Liver (tissue), 2 donors: ENCODE measurements around the gene LRRC25.

Experiments used
- TF ChIP-seq, protein P1 (sequence below): fragments of 150-350 bp; IDR thresholded peaks from 2 replicates; pipeline ENCODE4 v1.5.1; 2017; ENCODE audit warnings: improper control_type of control experiment, low read depth, low read length; ENCODE audit not compliant: missing input control
- TF ChIP-seq, protein P2 (sequence below): IDR thresholded peaks from 2 replicates; pipeline ENCODE4 v1.6.1; 2016; ENCODE audit warnings: antibody characterized with exemption, mild to moderate bottlenecking
- donor health status: healthy.

DNA sequence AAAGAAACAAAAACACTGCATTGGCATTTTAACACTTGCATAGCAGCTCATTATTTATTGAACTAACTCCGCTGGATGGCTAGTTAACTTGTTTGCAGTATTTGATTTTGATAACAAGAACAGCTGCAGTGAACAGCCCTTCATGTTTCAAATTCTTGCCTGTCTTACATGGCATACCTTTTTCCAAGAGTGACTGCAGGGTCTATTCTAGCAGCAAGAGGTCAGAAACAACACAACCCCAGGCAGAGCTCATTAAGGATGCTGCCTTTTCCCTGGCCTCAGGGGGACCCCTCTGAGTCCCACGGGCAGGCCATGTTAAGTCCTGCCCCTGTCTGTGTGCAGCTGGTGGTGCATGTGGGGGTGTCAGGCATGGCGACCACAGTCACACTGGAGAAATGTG, 40.4 kb downstream of the LRRC25 start:
- TF ChIP-seq, protein P1, sequence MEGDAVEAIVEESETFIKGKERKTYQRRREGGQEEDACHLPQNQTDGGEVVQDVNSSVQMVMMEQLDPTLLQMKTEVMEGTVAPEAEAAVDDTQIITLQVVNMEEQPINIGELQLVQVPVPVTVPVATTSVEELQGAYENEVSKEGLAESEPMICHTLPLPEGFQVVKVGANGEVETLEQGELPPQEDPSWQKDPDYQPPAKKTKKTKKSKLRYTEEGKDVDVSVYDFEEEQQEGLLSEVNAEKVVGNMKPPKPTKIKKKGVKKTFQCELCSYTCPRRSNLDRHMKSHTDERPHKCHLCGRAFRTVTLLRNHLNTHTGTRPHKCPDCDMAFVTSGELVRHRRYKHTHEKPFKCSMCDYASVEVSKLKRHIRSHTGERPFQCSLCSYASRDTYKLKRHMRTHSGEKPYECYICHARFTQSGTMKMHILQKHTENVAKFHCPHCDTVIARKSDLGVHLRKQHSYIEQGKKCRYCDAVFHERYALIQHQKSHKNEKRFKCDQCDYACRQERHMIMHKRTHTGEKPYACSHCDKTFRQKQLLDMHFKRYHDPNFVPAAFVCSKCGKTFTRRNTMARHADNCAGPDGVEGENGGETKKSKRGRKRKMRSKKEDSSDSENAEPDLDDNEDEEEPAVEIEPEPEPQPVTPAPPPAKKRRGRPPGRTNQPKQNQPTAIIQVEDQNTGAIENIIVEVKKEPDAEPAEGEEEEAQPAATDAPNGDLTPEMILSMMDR, result no peak
- TF ChIP-seq, protein P2, sequence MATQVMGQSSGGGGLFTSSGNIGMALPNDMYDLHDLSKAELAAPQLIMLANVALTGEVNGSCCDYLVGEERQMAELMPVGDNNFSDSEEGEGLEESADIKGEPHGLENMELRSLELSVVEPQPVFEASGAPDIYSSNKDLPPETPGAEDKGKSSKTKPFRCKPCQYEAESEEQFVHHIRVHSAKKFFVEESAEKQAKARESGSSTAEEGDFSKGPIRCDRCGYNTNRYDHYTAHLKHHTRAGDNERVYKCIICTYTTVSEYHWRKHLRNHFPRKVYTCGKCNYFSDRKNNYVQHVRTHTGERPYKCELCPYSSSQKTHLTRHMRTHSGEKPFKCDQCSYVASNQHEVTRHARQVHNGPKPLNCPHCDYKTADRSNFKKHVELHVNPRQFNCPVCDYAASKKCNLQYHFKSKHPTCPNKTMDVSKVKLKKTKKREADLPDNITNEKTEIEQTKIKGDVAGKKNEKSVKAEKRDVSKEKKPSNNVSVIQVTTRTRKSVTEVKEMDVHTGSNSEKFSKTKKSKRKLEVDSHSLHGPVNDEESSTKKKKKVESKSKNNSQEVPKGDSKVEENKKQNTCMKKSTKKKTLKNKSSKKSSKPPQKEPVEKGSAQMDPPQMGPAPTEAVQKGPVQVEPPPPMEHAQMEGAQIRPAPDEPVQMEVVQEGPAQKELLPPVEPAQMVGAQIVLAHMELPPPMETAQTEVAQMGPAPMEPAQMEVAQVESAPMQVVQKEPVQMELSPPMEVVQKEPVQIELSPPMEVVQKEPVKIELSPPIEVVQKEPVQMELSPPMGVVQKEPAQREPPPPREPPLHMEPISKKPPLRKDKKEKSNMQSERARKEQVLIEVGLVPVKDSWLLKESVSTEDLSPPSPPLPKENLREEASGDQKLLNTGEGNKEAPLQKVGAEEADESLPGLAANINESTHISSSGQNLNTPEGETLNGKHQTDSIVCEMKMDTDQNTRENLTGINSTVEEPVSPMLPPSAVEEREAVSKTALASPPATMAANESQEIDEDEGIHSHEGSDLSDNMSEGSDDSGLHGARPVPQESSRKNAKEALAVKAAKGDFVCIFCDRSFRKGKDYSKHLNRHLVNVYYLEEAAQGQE, result no peak
